Ammon's horn (tissue), 1 donor: ENCODE data around the gene TINCR.

Experiments used
- DNase-seq: peaks from one replicate; pipeline ENCODE4 v3.0.0-alpha.2; 2016; ENCODE audit warnings: low spot score

TINCR gene

GRCh38 chr19:5512715-5513114, 55.0 kb downstream of the TINCR start:
- no peak for DNase-seq
